Activated CD8-positive, alpha-beta memory T cell treated with anti-CD3 and anti-CD28 coated beads for 1 hour (primary cell): ENCODE measurements around the gene INTS1.
"Not testable (repeated sequence)": the region's sequence is repeated elsewhere in the genome, so short reads cannot be mapped to it uniquely, and the experiment has no call there.

Source experiments
- DNase-seq, 2 donors: peaks; one replicate each; pipeline ENCODE4 v3.0.0-alpha.2; 2020; ENCODE audit warnings: low read depth in 1 of 2; ENCODE audit errors: extremely low read depth in 1 of 2

INTS1 gene

DNA sequence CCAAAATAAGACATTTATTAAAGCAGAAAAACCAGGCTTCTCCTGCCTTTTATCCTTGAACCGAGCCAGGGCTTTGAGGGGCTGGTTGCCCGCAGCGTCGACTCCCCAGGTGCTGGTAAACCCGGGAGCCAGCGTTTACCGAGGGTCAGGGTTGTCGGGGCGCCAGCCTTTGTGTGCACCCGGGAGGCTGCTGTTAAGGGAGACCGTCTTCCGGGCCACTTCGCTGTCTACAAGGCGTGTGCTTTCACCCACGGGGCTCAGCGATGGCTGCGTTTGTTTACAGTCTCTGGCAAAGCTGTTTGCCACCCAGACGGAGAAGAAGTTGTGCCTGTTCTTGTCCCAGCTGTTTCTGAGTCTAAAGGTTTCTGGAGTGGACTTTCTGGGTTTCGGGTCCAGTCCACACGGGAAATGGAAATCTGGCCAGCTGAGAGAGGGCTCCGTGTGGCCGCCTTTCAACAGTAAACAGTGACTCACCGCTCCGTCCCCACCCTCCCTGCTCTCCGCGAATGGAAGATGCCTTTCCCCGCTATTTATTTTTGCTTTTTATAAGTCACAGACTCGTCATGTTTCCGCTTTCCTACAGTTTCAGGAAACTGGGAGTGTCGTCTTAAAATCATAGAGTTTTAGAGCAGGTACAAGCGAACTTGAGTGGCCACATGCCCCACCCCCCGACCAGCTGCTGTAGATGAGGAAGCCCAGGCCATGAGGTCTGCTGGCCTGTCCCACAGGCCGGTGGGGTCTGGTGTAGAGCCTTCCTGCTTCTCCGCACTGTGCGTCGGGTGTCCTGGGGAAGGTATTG lies 28.5 kb upstream of the INTS1 start:
- DNase-seq: peak; percentile 40

GRCh38 chr7:1531979-1532455 lies 27.8 kb upstream of the INTS1 start:
- no peak for DNase-seq

- peak in 1 of 2 donors; percentile 24 for DNase-seq
Measured at GRCh38 chr7:1531263-1531978, 27.2 kb upstream of the INTS1 start.

DNA sequence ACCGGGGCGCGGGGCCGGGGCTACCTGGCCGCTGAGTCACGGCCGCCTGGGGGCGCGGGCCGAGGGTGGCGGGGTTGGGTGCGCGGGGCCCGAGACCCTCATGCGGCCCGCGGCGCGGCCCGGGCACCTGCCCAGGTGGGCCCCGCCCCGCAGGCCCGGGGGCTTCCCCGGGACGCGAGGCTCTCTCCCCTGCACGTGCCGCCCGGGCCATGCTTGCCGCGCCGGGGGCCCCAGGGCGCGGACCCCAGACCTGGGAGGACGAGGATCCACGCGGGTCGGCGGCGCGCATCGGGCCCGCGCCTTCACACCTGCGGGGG lies 26.7 kb upstream of the INTS1 start:
- DNase-seq: no peak

GRCh38 chr7:1529383-1530116 lies 25.4 kb upstream of the INTS1 start:
- DNase-seq: no peak

- DNase-seq: no peak
Measured at GRCh38 chr7:1526271-1526754, 22.1 kb upstream of the INTS1 start.

DNA sequence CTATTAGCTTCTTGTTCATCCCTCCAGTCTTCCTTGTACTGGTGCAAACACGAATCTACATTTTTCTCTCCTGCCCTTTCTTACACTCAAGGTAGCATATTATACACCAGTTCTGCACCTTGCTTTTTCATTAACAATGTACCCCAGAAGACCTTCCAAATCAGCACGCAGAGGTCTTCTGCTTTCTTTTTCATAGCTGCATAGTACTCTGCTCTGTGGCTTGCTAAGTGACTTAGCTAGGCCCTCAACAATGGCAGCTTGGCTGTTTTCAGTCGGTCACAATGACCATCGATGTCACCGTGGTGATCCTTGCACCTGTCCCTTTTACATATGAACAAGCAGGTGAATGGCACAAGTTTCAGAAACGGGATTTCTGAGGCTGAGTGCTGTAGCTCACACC lies 21.2 kb upstream of the INTS1 start:
- DNase-seq: no peak

GRCh38 chr7:1523844-1524243 lies 19.7 kb upstream of the INTS1 start:
- no peak for DNase-seq

GRCh38 chr7:1523208-1523607 lies 19.0 kb upstream of the INTS1 start:
- no peak for DNase-seq

- no peak for DNase-seq
Measured at GRCh38 chr7:1521456-1521855, 17.3 kb upstream of the INTS1 start.

- DNase-seq: no peak
Measured at GRCh38 chr7:1520539-1521234, 16.5 kb upstream of the INTS1 start.

GRCh38 chr7:1519322-1519922 lies 15.2 kb upstream of the INTS1 start:
- DNase-seq: not testable (repeated sequence)

GRCh38 chr7:1516586-1517251 lies 12.5 kb upstream of the INTS1 start:
- no peak for DNase-seq

GRCh38 chr7:1515509-1515967 lies 11.3 kb upstream of the INTS1 start:
- not testable (repeated sequence) for DNase-seq

GRCh38 chr7:1514995-1515401 lies 10.8 kb upstream of the INTS1 start:
- no peak for DNase-seq

DNA sequence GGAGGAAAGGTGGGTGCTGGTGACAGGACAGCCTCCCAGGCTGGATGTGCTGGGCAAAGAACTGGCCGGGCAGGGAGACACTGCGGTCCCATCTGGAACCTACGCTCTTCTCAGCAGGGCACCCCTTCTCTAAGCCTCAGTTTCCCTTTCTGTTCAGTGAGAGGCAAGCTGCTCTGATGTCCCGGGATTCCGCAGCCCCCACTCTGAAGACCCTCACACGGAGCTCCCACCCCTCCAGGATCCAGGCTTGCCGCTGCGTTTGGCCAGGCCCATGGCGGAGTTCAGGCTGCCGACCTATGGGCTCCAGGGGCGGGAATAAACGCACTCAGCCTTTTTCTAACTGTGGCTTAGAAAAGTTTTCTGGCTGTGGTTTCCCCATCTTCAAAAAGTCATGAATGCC lies 10.2 kb upstream of the INTS1 start:
- no peak for DNase-seq

- no peak for DNase-seq
Measured at GRCh38 chr7:1513657-1514095, 9.5 kb upstream of the INTS1 start.

DNA sequence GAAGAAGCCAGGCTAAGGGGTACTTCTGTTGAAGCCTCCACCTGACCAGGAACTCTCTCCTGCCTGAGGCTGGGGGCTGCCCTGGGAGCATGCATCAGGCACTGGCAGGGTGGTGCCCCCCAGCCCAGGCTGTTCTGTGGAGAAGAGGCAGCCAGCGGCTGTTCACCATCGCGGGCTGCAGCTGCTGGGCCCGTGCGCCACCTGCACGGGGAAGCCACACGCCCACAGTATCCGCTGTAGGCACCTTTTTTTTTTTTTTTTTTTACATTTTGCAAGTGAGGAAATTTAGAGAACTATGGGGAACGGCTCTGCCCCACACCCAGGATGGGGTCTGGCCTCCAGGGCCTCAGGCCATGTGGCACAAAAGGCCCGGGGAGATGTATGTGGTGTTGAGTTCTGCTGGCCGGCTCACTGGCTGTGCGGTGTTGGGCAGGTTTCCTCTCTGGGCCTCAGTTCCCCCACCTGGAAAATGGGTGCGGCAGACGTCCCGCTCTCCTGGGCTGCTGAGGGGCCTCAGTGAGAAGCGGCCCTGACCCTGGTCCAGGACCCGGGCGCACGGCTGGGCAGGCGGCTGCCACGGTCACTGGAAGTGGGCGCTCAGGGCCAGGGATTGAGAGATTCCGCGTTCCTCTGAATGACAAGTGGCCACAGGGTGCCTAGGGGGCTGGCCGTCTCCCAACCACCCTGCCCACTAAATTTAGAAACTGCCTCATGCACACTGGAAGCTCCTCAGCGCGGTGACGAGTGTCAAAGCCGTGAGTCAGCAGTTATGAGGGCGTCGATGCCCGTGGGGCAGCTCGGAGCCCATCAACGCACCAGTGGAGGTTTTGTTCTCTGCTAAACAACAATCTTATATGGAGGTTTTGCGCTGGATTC lies 8.8 kb upstream of the INTS1 start:
- no peak for DNase-seq
